NCI-H446 treated with DMSO at 0.1 percent for 48 hours (cell line): ENCODE results near the gene GALNT2.

Experiments used
- DNase-seq: peaks from one replicate; lab custom pipeline; 2025; lab: John Stamatoyannopoulos, UW

The GALNT2 gene

DNA sequence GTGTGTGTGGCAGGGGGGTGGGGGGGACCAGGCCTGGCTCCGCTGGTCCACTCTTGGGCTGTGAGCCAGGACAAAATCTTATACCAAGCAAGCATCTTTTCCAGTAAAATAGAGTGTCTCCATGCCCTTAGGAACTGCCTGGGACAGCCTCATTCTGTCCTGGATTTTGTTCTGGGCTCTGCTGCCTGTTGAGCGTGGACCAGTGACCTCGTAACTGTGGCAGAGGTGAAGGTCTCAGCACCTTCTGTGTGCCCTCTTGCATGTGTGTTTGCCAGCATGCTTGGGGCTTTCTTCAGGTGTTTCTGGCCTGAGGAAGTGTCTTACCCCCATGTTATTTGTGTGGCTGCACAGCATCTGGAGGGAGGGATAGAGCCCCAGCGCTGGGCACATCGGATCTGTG lies 45.7 kb downstream of the GALNT2 start:
- DNase-seq: no peak

DNA sequence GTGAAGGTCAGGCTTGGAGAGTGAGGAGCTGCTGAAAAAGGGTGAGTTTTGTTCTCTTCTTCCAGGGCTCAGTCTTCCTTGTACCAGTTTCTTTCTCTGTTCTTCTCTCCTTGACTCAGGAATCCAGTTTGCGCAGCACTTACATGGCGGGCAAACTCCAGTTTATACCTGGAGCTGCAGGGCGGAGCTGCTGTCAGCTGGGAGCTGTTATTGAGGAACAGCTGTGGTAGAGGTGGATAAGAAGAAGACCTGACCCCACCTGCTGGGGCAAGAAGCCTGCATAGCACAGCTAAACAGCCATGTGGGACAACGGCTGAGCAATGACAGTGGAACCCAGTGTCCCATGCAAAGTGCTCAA lies 46.2 kb downstream of the GALNT2 start:
- no peak for DNase-seq

DNA sequence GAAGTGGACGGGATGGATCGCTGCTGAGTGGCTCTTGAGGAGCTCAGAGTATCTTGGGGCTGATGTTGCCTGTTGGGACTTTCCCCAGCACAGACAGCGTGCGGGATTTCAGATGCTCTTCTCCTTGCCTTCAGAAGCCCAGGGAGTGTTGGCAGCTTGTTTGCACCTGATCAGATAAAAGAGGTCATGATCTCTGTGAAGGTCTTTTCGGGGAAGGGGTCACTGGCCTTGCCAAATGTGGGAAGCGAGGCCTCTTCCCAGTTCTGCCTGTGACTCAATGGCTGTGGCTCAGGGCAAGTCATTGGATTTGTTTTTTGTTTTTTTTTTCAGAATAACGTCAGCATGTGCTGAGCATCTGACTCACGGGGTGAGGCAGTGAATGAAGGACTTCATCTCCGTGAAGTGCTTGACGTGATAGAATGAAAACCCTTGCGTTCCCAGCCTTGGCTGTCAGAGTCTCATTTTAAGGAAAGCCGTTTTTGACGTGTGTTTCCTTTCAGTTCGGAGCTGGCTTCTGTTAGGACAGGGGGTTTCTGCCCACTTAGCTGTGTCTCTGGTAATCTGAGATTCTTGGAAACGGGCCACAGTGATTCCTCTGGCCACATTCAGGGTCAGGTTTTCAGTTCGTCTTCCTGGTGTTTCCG lies 46.7 kb downstream of the GALNT2 start:
- no peak for DNase-seq

DNA sequence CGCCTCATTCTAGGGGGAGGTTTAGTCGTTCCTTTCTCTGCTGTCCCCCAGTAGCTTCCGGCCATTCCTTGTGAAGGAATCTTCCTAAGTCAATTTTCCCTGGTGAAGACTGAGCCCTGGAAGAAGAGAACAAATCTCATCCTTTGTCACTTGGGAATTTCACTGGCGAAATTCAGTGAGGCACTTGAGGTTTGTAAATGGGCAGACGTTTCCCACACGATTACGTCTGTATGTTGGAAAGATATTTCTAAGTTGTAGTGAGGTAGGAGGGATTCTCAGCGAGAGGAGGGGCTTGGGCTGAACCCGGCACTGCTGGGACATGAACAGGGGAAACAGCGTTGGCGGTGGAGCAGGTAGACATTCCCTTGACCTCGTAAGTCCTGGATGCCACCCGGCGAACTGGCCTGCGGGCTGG lies 47.2 kb downstream of the GALNT2 start:
- DNase-seq: no peak

DNA sequence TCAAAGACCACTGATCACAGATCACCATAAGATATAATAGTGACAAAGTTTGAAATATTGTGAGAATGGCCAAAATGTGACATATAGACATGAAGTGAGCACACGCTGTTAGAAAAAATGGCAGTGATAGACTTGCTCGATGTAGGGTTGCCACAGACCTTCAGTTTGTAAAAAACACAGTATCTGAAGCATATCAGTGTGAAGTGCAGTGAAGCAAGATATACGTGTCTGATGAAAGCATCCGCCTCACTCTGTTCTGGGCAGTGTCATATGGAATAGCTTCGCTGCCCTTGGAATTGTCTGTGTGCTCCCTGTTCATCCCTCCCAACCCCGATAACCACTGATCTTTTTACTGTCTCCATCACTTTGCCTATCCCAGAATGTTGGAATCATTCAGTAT lies 50.7 kb downstream of the GALNT2 start:
- DNase-seq: no peak

DNA sequence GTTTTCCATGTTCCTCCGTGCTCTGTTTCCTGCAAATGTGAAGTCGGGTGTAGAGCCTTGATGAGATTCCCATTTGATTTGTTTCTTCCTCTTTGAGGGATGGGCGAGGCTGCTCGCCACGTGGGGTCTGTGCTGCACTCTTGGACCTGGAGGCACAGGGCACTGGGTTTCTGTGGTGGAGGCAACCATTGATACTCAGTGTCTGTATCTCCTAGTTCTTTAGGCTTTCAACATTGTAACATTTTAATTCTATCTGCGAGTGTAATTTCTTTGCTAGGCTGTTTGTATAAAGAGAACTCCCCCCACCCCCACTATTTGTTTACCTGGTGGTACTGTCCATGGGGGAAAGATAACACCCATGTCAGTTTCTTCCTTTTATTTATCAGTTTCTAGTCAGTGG lies 52.3 kb downstream of the GALNT2 start:
- DNase-seq: no peak

DNA sequence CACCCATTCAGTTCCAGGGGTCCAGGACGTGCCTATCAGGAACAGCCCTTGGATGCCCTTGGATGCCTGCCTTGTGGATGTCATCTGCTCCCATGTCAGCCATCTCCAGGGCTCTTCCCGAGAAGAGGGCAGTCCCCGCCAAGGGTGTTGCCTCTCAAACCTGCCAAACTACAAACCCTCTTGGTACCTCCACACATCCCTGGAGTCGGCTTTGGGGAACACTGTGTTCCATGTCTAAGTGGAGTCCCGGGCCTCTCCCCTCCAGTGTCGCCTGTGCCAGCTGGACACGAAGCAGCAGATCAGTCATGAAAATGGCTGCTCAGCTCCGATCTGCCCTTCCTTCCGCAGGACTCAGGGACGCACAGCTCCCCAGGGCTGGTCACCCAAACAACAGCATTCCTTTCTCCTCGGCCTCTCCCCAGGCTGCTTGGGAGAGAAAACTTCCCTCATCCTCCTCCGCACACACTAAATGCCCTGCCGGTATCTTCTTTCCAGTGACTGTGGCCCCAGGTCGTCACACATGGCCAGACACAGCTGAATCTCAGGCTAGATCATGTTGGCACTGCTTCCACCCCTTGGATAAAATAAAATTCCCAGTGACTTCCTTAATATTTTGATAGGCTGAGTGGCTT lies 53.4 kb downstream of the GALNT2 start:
- no peak for DNase-seq

DNA sequence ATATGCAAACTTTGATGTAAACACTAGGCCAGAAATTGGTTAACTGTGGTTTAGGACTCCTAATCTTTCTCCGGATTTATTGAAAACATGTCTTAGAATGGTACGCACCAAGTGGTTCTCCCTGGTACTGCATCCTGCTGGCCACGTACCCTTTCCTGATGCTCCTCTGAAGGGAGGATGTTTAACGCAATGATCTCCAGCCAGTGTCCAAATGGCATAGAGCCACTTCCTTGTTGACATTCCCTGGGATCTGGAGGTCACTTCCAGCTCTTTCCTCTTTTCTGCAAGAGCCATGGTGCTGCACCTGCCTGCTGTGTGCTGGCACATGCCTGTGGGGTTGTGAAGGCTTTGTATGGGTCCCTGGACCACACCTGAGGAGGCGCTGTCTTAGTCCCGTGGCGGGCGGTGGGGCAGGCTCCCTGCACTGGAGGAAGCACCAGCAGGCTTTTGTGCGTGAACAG lies 53.9 kb downstream of the GALNT2 start:
- no peak for DNase-seq

DNA sequence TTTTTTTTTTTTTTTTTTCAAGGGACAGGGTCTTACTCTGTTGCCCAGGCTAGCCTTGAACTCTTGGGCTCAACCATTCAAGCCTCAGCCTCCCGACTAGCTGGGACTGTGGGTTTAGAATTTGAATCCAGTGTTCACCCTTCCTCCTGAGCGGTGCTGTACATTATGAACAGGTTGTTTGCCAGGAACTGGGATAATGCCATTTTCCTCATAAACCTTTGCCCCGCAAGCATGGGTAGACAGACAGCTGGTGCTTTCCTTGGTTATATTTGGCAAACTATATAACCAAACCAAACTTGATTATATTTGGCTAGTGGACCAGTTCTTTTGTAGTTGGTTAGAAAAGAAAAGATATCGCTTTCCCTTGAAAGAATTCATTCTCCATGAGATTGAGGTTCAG lies 54.9 kb downstream of the GALNT2 start:
- no peak for DNase-seq

DNA sequence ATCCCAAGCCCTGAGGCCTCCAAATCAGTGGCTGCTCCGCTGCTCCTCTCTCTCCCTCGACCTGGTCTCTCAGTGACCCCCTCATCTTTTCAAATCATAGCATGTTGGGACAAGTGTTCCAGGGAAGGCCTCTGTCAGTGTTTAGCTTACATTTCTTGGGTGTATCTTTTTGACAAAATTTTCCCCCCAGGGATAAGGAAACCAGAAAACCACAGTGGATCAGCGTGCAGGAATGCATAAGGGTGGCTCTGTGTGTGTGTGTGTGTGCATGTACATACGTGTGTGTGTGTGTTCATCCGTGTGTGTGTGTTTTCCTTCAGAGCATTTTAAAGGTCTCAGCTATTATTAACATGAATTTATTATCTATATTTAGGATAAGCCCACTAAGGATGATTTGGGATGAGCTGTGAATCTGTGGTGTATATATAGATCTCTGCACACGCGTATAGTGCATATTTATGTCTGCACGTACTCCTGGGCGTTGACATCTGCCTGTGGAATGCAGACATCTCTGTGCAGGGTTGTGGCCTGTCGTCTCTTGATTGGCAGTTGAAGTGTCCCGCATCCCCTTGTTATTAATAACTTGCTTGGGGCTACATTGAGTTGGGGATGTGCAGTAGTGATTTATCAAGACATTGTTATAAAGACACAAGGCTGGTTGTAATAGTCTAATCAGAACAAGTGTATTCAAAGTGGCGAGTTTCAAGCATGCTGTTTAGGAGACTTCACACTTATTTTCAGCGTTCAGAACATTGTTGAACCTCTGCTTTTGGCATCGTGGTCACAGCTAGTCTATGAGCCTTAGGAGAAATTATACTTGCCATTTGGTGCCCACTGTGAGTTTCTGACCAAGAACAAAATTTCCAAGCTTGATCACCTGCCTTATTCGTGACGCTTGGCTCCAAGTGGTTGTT lies 55.6 kb downstream of the GALNT2 start:
- DNase-seq: no peak

DNA sequence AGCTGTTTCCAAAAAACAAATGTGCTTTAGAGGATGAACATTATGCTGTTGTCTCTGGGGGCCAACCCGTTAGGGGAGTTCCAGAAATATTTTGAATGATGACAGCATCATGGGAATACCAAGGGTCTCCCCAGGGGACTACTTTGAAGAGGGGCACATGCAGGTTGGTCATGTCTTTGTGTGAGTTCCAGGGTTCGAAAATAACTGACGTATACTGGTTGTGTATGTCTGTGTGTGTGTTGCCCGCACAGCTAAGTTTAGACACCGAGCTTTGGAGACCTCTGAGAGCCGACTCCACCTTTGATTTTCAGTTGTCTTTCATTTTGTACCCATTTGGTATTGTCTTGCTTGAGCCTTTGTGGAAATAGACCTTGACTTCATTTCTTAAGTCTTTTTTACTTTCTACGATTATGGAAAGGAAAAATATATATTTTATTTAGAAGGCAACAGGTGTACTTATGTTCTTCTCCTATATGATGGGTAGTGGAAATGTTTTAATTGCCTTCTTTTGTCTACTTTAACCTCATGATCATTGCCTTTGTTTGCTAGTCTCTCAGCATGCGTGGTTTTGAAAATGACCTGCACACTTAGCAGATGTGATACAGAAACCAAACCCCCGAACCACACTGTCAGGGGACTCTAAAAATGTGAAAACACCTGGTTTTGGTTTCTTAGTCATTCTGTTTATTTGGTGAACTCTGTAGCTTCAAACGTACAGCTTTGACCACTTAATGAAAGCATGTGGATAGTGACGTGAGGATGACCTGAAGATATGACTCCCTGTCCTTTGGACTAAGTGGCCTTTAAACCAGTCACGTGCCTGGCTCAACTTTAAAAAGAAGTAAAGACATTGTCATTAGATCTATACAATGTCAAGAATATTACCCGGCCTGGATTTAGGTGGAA lies 56.5 kb downstream of the GALNT2 start:
- DNase-seq: no peak

DNA sequence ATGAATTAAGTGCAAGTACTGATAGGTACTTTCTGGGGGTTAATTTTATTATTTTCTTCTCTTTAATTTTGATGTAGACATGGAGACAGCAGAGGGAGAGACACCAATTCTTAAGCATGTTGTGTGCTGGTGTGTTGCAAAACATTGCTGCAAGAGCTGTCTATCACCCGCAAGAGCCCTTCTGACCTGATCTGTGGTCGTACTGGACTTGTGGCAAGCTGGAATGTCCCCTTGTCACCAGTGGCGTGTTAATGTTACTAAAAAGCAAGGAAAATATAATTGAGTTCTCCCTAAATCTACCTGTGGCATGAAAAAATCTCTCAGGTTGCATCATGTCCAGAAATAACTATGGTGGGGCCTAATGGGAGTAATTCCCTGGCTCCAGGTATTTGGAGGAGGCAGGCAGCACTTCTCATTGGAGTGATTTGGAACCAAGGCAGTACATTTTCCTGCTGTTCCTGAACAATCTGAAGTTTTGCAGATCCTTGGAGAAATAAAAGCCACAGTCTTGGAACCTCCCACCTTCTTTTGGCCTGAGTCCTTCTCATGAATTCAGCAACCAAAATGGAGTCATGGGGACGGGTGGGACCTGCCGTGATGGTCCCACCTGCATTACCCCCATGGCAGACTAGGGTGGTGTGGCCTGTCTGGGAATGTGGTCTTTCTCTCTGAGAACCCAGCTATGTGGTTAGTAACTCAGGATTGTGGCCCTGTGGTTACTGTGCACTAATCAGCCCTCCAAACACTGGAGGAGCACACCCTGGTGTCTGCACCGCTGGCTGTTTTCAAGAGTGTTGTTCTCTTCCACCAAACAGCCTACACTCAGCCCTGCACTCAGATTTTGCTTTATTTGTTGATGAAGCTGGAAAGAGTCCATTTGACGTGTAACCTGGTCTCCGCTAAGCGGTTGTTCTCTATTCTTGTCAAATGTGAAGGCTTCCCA lies 57.4 kb downstream of the GALNT2 start:
- no peak for DNase-seq

DNA sequence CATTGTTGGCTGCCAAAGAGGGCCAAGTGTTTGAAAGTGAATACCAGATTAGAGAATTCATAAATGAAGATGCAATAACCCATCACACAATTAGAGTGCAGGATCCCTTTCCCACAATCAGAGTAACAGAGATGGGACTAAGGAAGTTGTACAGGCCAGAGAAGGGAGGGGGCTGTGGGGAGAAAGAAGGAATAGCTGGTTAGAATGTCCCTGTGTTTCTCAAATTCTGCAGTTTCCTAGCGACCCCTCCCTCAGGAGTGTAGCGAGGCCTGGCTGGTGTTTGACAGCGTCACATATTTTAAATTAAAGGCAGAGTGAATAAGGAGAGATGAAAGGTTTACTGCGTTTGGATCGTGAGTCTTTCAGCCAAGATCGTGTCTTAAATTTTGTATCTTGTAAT lies 58.1 kb downstream of the GALNT2 start:
- no peak for DNase-seq

DNA sequence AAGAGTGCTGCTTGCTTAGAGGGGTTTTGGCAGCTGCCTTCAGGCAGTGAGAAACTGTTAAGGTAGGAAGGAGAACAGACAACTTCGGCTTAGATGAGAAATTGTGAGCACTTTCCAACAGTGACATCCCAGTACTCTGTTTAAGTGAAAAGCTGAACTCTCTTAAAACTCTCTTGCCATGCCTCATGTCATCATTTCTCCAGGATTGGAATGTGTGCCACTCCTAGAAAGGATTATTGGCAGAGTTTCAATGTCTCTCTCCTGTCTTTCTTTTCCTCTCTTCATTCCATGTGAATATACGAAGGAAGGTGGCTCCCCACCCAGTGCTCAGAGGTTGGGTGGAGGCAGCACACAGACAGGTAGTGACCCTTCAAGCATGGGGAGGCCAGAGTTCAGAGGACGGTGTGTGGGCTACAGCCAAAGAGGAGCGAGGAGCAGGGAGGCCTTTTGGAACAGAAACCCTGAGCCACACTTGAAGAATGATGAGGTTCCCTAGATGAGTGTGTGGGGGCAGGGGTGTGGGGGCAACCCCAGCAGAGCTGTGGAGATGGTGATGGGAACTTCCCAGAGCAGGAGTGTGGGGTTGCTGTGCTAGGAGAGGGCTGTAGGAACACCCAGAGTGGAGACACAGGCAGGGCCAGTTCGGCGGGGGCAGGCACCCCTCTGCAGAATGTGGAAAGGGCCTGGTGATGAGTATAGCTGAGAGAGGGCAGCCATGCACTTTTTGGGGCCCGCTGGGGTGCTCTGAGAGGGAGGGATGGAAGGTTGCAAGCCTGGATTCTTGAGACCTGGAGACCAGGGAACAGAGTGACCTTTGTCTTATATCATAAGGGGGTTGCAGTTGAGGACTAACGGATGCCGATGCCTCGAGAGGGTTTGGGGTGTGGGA lies 58.8 kb downstream of the GALNT2 start:
- DNase-seq: no peak

DNA sequence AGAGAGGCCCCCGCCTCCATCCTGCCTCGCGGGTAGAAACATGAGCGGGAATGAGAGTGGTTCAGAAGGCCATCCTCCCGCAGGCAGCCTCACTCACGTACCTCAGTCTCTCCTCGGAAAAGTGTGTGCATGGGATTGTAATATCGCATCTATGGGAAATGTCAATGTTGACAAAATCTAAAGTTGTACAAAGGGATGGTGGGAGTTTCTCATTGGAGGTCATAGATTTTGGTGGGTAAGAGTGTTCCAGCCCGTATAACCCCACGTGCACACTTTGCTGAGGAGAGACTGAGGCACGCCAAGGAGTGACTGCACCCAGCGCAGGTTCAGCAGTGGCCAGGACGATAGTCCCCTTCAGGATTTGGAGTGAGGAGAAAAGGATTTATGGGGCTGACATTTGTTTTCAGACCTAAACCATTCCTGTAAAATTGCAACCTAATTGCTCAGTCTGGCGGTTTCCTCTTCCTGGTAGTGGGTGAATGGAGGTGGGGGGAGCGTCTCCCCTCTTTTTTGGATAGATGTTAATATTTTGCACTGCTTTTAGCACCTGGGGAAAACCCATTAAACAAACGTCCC lies 59.6 kb downstream of the GALNT2 start:
- no peak for DNase-seq

DNA sequence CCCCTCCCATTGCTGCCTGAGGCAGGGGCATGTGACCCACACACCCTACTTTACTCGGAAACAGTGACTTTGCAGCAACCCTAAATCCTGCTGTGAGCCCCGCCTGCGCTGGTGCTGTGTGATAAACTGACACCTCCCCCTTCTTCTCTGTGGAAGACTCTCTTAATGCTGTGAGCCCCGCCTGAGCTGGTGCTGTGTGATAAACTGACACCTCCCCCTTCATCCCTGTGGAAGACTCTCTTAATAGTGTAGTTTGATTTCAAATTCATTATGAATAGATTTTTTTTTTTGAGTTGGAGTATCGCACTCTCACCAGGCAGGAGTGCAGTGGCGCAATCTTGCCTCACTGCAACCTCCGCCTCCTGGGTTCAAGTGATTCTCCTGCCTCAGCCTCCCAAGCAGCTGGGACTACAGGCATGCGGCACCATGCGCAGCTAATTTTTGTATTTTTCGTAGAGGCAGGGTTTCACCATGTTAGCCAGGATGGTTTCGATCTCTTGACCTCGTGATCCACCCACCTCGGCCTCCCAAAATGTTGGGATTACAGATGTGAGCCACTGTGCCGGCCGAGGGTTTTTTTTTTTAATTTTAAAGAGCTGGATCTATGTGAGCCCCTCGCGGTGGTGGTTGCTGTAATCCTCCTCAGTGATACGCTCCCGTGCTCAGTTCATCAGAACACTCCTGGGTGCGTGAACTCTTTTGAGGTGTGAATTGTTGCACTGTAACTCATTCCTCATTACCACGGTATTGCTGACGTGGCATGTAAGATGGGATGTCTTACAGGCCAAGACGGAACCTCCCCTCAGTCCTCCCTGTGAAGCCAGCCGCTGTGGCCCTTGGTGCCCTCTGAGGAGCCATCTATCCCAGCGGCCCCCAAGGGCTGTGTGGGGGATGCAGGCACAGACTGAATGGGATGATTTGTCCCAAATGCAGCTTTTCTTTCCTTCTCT lies 60.3 kb downstream of the GALNT2 start:
- no peak for DNase-seq

DNA sequence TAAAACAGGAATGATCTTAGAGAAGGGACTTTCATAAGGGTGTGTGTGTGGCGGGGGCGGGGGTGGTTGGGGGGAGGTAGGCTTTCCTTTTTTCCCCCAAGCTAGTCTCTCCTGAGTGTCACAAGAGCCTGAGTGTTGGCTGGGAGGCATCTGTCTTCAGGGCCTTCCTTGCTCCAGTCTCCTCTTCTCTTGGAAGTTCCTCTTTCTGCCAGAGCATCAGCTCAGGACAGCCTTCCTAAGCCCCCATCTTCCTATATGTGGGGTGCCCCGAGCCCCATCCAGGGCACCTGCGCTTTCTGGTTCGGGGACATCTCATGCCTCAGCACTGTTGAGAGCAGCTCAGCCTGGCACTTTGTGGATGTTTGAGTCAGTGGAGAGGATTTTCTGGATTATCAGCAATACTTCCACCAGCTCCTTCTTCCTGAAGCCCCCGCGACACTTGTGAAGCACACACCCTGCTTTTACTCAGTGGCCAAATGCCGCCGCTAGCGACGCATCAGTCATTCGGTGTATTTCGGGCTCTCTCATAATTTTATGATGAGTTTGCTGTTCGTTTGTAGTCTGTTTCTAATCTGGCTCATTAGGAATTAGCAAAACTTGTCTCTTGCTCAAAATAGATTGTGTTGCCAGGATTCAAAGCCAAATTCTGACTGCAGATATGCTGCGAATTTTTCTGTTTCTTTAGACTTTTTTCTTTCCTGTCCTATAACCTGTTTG lies 61.7 kb downstream of the GALNT2 start:
- no peak for DNase-seq

DNA sequence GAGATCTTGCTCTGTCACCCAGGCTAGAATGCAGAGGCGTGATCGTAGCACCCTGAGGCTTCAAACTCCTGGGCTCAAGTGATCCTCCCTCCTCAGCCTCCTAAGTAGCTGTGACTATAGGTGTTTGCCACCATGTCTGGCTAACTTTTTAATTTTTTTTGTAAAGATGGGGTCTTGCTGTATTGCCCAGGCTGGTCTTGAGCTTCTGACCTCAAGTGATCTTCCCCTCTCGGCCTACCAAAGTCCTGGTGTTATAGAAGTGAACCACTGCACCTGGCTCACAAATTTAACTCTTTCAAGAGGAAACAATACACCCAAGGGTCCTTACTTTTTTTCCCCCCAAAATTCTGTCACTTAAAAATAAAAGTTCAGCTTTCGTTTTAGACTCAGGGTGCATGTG lies 62.3 kb downstream of the GALNT2 start:
- DNase-seq: no peak
